Measurements from ENCODE around the gene CYSLTR2.
"Not testable (repeated sequence)": the region's sequence is repeated elsewhere in the genome, so short reads cannot be mapped to it uniquely, and the experiment has no call there.

Gene CYSLTR2

GRCh38 chr13:48696676-48697075 lies 42.9 kb downstream of the CYSLTR2 start:
- DNase-seq = not testable (repeated sequence)

- peak in 1 of 2 donors; percentile 4 for DNase-seq
These were observed 53.7 kb downstream of the CYSLTR2 start for GRCh38 chr13:48707405-48707804.

- no peak for DNase-seq
These were observed 55.0 kb downstream of the CYSLTR2 start for GRCh38 chr13:48708764-48709163.

- DNase-seq = no peak
These were observed 55.5 kb downstream of the CYSLTR2 start for GRCh38 chr13:48709213-48709612.

- no peak for DNase-seq
These were observed 56.4 kb downstream of the CYSLTR2 start for GRCh38 chr13:48710160-48710559.

- no peak for DNase-seq
These were observed 58.4 kb downstream of the CYSLTR2 start for GRCh38 chr13:48712141-48712540.

- DNase-seq = no peak
These were observed 62.2 kb downstream of the CYSLTR2 start for GRCh38 chr13:48715977-48716376.

GRCh38 chr13:48720621-48721020 lies 66.9 kb downstream of the CYSLTR2 start:
- no peak for DNase-seq

GRCh38 chr13:48723168-48723567 lies 69.4 kb downstream of the CYSLTR2 start:
- DNase-seq = no peak

- no peak for DNase-seq
These were observed 71.5 kb downstream of the CYSLTR2 start for GRCh38 chr13:48725271-48725670.

GRCh38 chr13:48726711-48727110 lies 73.0 kb downstream of the CYSLTR2 start:
- no peak for DNase-seq

- no peak for DNase-seq
These were observed 73.7 kb downstream of the CYSLTR2 start for GRCh38 chr13:48727241-48728011.

- no peak for DNase-seq
These were observed 74.5 kb downstream of the CYSLTR2 start for GRCh38 chr13:48728226-48728625.

GRCh38 chr13:48728876-48729275 lies 75.1 kb downstream of the CYSLTR2 start:
- DNase-seq = no peak

- DNase-seq = no peak
These were observed 76.1 kb downstream of the CYSLTR2 start for GRCh38 chr13:48729856-48730255.

- no peak for DNase-seq
These were observed 77.4 kb downstream of the CYSLTR2 start for GRCh38 chr13:48731001-48731658.

GRCh38 chr13:48731957-48732569 lies 78.3 kb downstream of the CYSLTR2 start:
- peak; percentile 53 to 68 for DNase-seq

GRCh38 chr13:48733739-48734335 lies 80.1 kb downstream of the CYSLTR2 start:
- no peak for DNase-seq

GRCh38 chr13:48735571-48735970 lies 81.8 kb downstream of the CYSLTR2 start:
- no peak for DNase-seq

GRCh38 chr13:48737689-48738088 lies 84.0 kb downstream of the CYSLTR2 start:
- no peak for DNase-seq

- no peak for DNase-seq
These were observed 84.6 kb downstream of the CYSLTR2 start for GRCh38 chr13:48738311-48738710.

- no peak for DNase-seq
These were observed 85.7 kb downstream of the CYSLTR2 start for GRCh38 chr13:48739386-48739964.

- DNase-seq = no peak
These were observed 87.6 kb downstream of the CYSLTR2 start for GRCh38 chr13:48741377-48741776.
